GM08714 (cell line): ENCODE data around the gene HAVCR1.
"Not testable (repeated sequence)": the region's sequence is repeated elsewhere in the genome, so short reads cannot be mapped to it uniquely, and the experiment has no call there.

ENCODE experiments used
- H3K4me3 ChIP-seq: fragments of 200-500 bp; sonication (Bioruptor generic); 2 replicates; pipeline ENCODE4 v1.5.1; 2014; ENCODE audit warnings: mild to moderate bottlenecking, low read length, inconsistent platforms
- ZNF274 ChIP-seq: IDR thresholded peaks from 2 replicates; pipeline ENCODE4 v1.6.1; 2012; ENCODE audit warnings: mild to moderate bottlenecking, low read depth, low read length

HAVCR1 gene

DNA sequence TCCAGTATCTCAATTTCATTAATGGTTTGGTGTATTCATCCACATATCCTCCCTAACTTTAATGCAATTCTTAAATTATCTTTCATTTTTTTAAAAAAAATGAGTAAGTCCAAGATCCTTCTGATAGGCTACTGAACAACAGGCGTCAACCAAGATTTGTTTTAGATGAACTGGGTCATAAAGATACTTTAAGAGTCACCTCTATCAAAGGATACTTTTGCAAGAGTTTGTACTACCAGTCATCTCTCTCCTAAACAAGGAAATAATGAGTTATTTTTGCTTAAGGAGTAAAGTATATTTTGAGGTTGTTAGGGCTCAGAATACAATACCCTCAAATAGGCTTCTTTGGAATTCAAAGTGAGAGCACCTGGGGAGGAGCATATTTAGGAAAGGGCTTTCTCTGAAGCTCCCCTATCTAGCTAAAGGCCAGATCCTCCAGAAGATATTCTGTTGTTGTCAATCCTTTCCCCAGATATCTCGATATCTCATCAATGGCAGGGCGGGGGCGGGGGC, 25.8 kb downstream of the HAVCR1 start:
- no peak for TF ChIP-seq ZNF274
- no peak overlapping the region for H3K4me3 ChIP-seq

DNA sequence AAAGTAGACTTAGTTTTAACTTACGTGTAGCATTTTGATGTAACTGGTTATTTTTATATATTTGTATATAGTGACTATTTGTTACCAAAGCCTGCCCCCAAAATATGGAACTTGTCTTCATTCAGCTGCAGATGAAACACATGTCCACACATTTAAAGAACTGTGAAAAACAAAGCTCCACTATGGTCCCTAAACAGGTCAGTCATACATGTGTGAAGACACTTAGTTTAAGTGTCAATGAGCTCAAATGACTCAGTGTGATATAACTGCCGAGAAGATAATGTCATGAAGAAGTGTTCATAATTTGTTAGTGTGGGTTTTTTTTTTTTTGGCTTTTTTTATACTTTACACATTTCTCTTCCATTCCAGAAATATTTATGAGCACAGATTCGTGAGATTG, 28.2 kb downstream of the HAVCR1 start:
- TF ChIP-seq ZNF274 = no peak
- H3K4me3 ChIP-seq = no peak overlapping the region

DNA sequence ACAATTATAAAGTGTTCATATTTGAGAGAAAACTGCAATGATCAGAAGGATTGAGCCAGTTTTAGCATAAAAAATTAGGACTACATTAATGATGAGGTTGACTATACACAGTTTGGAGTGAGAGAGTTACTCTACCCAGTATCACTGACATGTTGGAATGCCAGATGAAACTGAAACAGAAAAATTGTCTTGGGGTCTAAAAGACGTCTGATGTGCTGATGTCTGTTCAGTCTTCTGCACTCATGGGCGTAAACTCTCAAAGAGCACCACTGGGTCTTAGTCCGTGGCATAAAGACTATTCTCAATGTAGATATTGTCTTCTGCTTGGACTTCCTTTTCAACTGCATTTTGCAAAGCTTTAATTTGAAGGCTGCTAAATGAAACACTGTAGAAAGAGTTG, 29.5 kb downstream of the HAVCR1 start:
- no peak overlapping the region for H3K4me3 ChIP-seq
- no peak for TF ChIP-seq ZNF274

DNA sequence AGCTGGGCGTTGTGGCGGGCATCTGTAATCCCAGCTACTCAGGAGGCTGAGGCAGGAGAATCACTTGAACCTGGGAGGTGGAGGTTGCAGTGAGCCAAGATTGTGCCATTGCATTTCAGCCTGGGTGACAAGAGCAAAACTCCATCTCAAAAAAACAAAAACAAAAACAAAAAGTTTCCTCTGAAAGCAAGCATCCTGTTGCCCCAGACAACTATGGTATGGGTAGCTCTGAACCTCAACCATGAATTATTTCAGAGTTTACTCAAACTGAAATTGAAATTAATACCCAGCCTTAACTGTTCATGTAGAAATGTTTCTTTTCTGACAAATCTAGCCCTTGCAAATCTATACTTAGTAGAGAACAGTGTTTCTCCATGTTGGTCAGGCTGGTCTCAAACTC, 31.3 kb downstream of the HAVCR1 start:
- not testable (repeated sequence) for H3K4me3 ChIP-seq

DNA sequence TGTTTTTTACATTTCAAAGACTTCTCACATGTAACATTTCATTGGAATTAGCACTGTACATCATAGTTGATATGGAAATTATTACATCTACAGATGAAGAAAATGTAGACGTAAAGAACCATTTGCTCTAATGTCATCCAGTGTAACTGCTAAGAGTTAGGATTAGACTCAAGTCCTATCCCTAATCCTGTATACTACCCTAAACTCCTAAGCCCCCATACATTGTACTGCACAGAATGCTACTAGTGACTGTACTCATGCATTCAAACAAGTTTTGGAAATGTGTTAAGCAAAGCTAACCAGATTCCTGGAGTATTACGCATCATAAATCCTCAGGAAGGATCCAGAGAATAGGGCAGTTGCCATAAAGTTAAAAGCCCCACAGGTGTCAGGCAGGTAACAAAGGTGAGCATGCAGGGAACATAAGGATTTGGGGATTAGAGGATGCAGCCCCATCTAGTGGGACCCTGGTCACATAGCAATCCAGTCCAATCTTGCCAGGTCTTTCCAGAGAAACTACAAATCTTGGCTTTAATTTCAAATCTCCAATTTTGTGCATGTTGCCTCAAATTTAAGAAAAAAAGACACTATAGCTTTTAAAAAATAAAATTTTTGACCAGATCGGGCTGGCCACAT, 32.0 kb downstream of the HAVCR1 start:
- no peak for TF ChIP-seq ZNF274
- H3K4me3 ChIP-seq = no peak overlapping the region

DNA sequence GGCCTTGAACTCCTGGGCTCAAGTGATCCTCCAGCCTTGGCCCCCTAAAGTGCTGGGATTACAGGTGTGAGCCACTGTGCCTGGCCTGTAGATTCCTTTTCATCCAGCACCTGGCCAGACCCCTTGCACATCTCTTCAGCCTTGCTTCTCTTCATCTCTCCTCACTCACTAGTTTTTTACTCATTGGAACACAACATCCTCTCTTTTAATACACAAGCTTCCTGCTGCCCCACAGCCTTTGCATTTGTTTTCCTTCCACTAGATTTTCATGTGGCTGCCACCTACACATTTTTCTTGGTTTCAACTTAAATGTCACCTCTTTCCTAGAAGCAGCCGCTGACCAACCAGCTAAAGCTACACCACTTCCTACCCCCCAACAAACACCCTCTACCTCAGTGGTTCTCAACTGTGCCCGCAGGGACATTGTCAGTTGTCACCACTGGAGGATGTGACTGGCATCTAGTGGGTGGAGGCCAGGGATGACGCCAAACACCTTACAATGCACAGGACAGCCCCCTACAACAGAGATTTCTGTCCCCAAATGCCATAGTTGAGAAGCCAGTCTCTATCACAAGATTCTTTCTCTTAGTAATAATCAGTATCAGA, 33.7 kb downstream of the HAVCR1 start:
- no peak for TF ChIP-seq ZNF274
- no peak overlapping the region for H3K4me3 ChIP-seq

DNA sequence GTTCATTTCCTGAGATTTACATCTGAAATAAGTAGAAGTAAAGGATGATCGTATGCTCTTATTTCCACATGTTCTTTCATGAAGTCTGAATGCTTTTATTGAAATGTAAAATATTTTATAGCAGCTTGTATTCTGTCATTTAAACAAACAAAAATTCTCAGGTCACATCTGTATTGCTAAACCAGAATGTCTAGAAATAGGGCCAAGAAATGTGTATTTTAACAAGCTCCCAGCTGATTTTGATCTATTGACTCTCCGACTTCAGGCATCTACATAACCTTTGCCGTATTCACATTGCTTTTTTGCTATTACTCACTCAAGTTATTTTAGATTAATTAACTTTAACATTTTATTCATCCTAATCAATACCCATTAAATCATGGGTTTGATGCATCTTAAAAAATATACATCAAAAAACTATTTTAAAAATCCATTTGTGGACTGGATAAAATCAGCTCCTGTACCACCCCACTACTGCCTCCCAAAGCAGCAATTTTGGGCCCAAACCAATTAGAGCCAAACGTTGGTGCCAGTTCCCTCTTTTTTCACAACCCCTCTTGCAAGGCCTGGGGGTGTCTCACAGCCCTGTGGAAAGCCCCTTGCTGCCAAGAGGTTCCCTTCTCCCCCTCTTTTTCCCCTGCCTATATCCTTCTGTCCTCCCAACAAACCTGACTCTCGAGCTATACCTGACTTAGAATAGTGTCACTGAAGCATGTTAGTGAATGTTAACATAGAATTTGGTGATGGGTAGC, 34.5 kb downstream of the HAVCR1 start:
- H3K4me3 ChIP-seq = no peak overlapping the region
- no peak for TF ChIP-seq ZNF274

DNA sequence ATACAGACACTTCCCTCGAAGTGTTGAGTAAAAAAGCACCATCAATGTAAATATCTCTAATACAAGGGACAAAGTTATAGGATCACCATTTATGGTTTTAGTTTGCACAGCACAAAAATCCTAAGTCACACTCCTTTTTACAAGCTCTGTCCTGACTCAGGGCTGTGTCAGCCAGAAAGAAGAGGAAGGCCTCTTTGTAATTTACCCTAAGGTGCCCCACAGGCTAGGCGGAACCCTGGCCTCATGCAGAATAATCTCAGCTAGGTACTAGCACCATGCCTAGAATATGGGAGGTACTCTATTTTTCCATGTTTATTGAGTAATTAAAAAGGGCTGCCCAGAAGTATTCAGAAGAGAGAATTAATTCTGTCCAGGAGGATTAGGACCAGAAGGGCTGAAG, 36.9 kb downstream of the HAVCR1 start:
- H3K4me3 ChIP-seq = no peak overlapping the region
- TF ChIP-seq ZNF274 = no peak

DNA sequence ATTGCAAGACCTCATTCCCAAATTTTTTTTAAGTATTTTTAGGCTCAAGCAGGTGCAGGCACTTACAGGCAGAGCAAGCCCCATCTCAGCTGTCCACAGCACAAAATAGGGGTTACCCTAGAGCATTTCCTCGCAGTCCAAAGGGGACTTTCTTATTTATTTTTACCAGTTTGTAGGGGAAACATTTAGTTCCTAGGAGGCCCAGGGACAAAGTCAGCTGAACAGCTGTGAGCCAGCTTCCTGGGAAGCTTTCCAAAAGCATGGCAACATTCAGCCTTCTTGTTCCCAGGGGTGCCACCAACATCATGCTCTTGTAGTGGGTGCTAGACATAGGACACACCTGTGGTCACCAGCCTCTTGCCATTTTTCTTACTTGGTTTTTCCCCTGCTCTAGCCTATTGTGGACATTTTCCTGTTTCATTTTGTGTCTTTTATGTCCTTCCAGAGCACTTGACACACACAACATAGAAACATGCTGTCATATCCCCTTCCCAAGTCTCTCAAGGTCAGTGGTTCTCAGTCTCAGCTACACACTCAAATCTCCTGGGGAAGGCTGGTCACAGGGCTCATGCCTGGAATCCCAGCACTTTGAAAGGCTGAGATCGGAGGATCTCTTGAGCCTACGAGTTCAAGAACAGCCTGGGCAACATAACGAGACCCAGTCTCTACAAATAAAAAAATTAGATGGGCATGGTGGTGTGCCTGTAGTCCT, 38.2 kb downstream of the HAVCR1 start:
- no peak overlapping the region for H3K4me3 ChIP-seq
- TF ChIP-seq ZNF274 = no peak

DNA sequence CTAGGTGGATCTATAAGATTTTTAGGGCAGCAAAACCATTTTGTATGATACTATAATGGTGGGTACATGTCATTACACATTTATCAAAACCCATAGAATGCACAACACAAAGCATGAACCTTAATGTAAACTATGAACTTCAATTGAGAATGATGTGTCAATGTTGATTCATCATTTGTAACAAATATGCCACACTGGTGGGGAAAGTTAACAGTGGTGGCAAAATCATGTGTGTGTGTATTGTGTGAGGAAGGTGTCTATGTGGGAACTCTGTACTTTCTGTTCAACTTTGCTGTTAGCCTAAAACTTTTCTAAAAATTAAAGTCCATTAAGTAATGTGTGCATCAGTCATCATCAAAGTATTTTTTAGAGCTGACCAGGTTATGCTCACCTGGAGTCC, 38.9 kb downstream of the HAVCR1 start:
- TF ChIP-seq ZNF274 = no peak
- H3K4me3 ChIP-seq = no peak overlapping the region

DNA sequence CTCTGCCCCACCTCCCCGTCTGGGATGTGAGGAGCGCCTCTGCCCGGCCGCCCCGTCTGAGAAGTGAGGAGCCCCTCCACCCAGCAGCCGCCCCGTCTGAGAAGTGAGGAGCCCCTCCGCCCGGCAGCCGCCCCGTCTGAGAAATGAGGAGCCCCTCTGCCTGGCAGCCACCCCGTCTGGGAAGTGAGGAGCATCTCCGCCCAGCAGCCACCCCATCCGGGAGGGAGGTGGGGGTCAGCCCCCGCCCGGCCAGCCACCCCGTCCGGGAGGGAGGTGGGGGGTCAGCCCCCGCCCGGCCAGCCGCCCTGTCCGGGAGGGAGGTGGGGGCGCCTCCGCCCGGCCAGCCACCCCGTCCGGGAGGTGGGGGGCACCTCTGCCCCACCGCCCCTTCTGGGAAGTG, 44.8 kb downstream of the HAVCR1 start:
- not testable (repeated sequence) for H3K4me3 ChIP-seq

DNA sequence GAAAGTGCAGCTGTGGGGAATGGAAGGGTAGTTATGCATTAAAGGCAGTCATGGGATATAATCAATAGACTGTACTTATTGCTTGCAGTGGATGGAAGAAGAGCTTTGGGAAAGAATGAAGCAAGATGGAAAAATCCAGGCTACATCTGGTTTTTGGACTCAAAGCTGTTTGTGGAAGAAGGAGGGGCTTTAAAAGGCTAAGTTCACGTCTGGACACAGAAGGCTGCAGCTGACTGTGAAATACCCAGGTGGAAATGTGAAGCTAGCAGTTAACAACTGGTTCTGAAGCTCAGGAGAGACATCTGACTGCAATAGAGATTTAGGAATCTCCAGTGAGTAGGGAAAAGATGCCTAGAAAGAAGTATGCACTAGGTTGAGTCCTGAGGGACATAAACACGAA, 52.7 kb downstream of the HAVCR1 start:
- H3K4me3 ChIP-seq = no peak overlapping the region
- TF ChIP-seq ZNF274 = no peak

DNA sequence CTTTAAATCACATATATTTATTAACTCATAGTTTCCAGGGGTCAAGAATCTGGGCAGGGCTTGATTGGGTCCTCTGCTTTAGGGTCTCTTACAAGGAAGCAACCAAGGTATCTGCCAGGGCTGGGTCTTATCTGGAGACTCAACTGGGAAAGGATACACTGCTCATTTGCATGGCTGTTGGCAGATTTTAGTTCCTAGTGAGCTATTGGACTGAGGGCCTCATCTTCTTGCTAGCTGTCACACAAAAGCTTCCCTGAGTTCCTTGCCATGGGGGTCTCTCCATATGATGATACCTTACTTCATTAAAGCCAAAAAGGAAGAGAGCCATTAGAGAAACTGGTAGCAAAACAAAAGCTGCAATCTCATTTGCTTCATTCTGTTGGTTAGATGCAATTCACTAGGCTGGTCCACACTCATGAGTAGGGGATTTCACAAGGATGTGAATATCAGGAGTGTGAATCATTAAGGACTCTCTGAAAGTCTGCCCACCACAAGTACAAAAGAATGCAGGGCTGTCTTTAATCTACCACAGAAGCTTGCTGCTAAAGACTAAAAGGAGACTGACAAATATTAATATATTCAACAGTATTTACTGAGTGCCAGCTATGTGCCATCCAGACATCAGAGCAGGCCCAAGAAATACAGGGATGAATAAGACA, 53.9 kb downstream of the HAVCR1 start:
- no peak for TF ChIP-seq ZNF274
- no peak overlapping the region for H3K4me3 ChIP-seq

DNA sequence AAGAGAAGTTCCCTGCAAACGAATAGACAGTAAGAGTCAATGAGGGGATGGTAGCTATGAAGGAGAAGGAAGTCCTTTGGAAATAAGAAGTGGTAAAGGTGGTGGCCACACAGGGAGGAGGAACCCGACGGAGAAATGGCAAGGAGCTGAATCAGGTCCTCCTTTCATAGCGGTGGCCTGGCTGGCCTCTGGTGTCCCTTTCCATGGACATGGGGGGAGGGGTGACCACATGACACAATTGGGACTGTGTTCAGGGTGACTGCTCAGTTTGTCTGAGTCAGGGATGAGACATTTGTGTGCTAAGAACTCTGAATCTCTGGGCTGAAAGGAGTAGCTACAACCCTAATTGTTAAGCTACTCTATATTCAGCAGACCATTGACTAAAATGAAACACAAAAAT, 67.2 kb downstream of the HAVCR1 start:
- H3K4me3 ChIP-seq = no peak overlapping the region
- no peak for TF ChIP-seq ZNF274
